DMS114 treated with DMSO at 0.1 percent for 48 hours (cell line): ENCODE results near the gene JHY.
"Not testable (repeated sequence)": the region's sequence is repeated elsewhere in the genome, so short reads cannot be mapped to it uniquely, and the experiment has no call there.

ENCODE experiments used
- DNase-seq: peaks from one replicate; lab custom pipeline; 2025; ENCODE audit not compliant: unreplicated experiment; lab: John Stamatoyannopoulos, UW

The JHY gene

GRCh38 chr11:122882189-122882856 is at the start of gene JHY:
TSS of gene JHY (plus strand) at chr11:122882759. CDS start at chr11:122885850, 3,091 bp downstream.
- no peak for DNase-seq

GRCh38 chr11:122833846-122834464 is 48.6 kb upstream of the JHY start:
- no peak for DNase-seq

GRCh38 chr11:122836916-122837315 is 45.6 kb upstream of the JHY start:
- no peak for DNase-seq

GRCh38 chr11:122837528-122838346 is 44.8 kb upstream of the JHY start:
- DNase-seq = no peak

- DNase-seq = no peak
These were observed 39.0 kb upstream of the JHY start for GRCh38 chr11:122843281-122844141.

GRCh38 chr11:122847466-122847865 is 35.1 kb upstream of the JHY start:
- DNase-seq = no peak

- no peak for DNase-seq
These were observed 34.4 kb upstream of the JHY start for GRCh38 chr11:122848186-122848585.

- no peak for DNase-seq
These were observed 32.4 kb upstream of the JHY start for GRCh38 chr11:122850076-122850631.

- DNase-seq = no peak
These were observed 31.1 kb upstream of the JHY start for GRCh38 chr11:122851366-122851966.

GRCh38 chr11:122852074-122852795 is 30.3 kb upstream of the JHY start:
- DNase-seq = no peak

- DNase-seq = no peak
These were observed 29.8 kb upstream of the JHY start for GRCh38 chr11:122852796-122853160.

GRCh38 chr11:122853261-122853660 is 29.3 kb upstream of the JHY start:
- no peak for DNase-seq

- DNase-seq = peak; percentile 73
These were observed 28.6 kb upstream of the JHY start for GRCh38 chr11:122853971-122854446.

GRCh38 chr11:122861631-122862030 is 20.9 kb upstream of the JHY start:
- no peak for DNase-seq

GRCh38 chr11:122862091-122862490 is 20.5 kb upstream of the JHY start:
- DNase-seq = no peak

GRCh38 chr11:122863154-122863553 is 19.4 kb upstream of the JHY start:
- DNase-seq = not testable (repeated sequence)

- DNase-seq = no peak
These were observed 18.7 kb upstream of the JHY start for GRCh38 chr11:122863704-122864326.

GRCh38 chr11:122864386-122865115 is 18.0 kb upstream of the JHY start:
- DNase-seq = no peak
